Activated B cell treated with CpG ODN at 0.5 μM for 24 hours (primary cell): ENCODE measurements around the gene SCN8A. TPM values are rescaled to one million over a fixed set of nuclear protein-coding genes. Genes with fewer than 3 reads are reported as not detected.

Experiments used
- ATAC-seq: fragments of 200-7000 bp; cut with Tn5 transposase; one replicate; pipeline ENCODE4 v1.10.0; 2021; ENCODE audit warnings: low read depth, mild to moderate bottlenecking, moderate library complexity
- CTCF ChIA-PET: fragments of 350-600 bp; sonication (Branson Sonifier 250); formaldehyde crosslinking; loops from one replicate; lab custom pipeline; 2021; ENCODE audit warnings: antibody characterized with exemption; lab: Charles Lee
- POLR2A ChIA-PET: fragments of 350-600 bp; sonication (Branson Sonifier 250); formaldehyde crosslinking; loops from one replicate; lab custom pipeline; 2021; ENCODE audit warnings: antibody characterized with exemption; lab: Charles Lee
- DNase-seq: peaks from one replicate; pipeline ENCODE4 v3.0.0; 2022
- H3K27ac Mint-ChIP-seq: one replicate; pipeline ENCODE4 v1.8.0; 2020; ENCODE audit warnings: mixed read lengths
- H3K27me3 Mint-ChIP-seq: one replicate; pipeline ENCODE4 v1.8.0; 2021; ENCODE audit warnings: mixed read lengths
- H3K36me3 Mint-ChIP-seq: one replicate; pipeline ENCODE4 v1.8.0; 2021; ENCODE audit warnings: low read depth, mixed read lengths
- H3K4me1 Mint-ChIP-seq: one replicate; pipeline ENCODE4 v1.8.0; 2021; ENCODE audit warnings: mixed read lengths
- H3K4me3 Mint-ChIP-seq: one replicate; pipeline ENCODE4 v1.8.0; 2020; ENCODE audit warnings: mild to moderate bottlenecking, mixed read lengths
- H3K9me3 Mint-ChIP-seq: one replicate; pipeline ENCODE4 v1.8.0; 2020; ENCODE audit warnings: mixed read lengths
- CTCF ChIP-seq: fragments of 200-600 bp; IDR thresholded peaks from one replicate; pipeline ENCODE4 v1.8.0; 2022; ENCODE audit warnings: antibody characterized with exemption, mild to moderate bottlenecking
- intact Hi-C: fragments of 100-400 bp; cut with micrococcal nuclease; formaldehyde crosslinking; loops from one replicate; pipeline ENCODE4 v1.15.1; 2024
- total RNA-seq: library from RNA; stranded (reverse); gene quantifications from 2 replicates; pipeline ENCODE4 v1.2.3, GENCODE V29; 2022

The SCN8A gene
- total RNA-seq, 1 donor from 2014 or later: 0.86 TPM

GRCh38 chr12:51744957-51745356 is 153.9 kb downstream of the SCN8A start:
- no peak overlapping the region for H3K4me3 Mint-ChIP-seq
- ChIA-PET CTCF (no interaction called here), POLR2A (no interaction called here)
- intact Hi-C loops: no loop called here
- H3K36me3 Mint-ChIP-seq: peaks cover 2% of the 10 kb centered on the region
- H3K4me1 Mint-ChIP-seq: no peaks in the 10 kb centered on the region
- no peak overlapping the region for H3K27ac Mint-ChIP-seq
- ATAC-seq: no peak
- H3K27me3 Mint-ChIP-seq: peaks cover 18% of the 10 kb centered on the region
- no peak for DNase-seq
- H3K9me3 Mint-ChIP-seq: peaks cover 25% of the 10 kb centered on the region
- TF ChIP-seq CTCF: no peak

- POLR2A ChIA-PET: no interaction called here
- Mint-ChIP-seq H3K4me3 (no peak overlapping the region), H3K27ac (no peak overlapping the region), H3K36me3 (no peaks in the 10 kb centered on the region), H3K27me3 (peaks cover 15% of the 10 kb centered on the region), H3K4me1 (no peaks in the 10 kb centered on the region), H3K9me3 (peaks cover 13% of the 10 kb centered on the region)
- no peak for DNase-seq
- intact Hi-C loops: no loop called here
- TF ChIP-seq CTCF: no peak
- CTCF ChIA-PET: no interaction called here
- no peak for ATAC-seq
Observed at GRCh38 chr12:51746416-51746815, 155.4 kb downstream of the SCN8A start.

- no peak for TF ChIP-seq CTCF
- Mint-ChIP-seq H3K4me3 (no peak overlapping the region), H3K27ac (no peak overlapping the region), H3K9me3 (peaks cover under 1% of the 10 kb centered on the region), H3K36me3 (no peaks in the 10 kb centered on the region), H3K4me1 (no peaks in the 10 kb centered on the region), H3K27me3 (peaks cover 9% of the 10 kb centered on the region)
- ATAC-seq: no peak
- CTCF ChIA-PET: no interaction called here
- no peak for DNase-seq
- POLR2A ChIA-PET: no interaction called here
- intact Hi-C loops: no loop called here
Observed at GRCh38 chr12:51748235-51748634, 157.2 kb downstream of the SCN8A start.

- DNase-seq: no peak
- Mint-ChIP-seq H3K27ac (no peak overlapping the region), H3K27me3 (peaks cover 9% of the 10 kb centered on the region), H3K9me3 (no peaks in the 10 kb centered on the region), H3K36me3 (no peaks in the 10 kb centered on the region), H3K4me1 (no peaks in the 10 kb centered on the region), H3K4me3 (no peak overlapping the region)
- ATAC-seq: no peak
- POLR2A ChIA-PET: no interaction called here
- intact Hi-C loops: no loop called here
- CTCF ChIA-PET: no interaction called here
- TF ChIP-seq CTCF: no peak
Observed at GRCh38 chr12:51749206-51749985, 158.4 kb downstream of the SCN8A start.

- H3K36me3 Mint-ChIP-seq: no peaks in the 10 kb centered on the region
- ChIA-PET CTCF (no interaction called here), POLR2A (no interaction called here)
- H3K4me1 Mint-ChIP-seq: no peaks in the 10 kb centered on the region
- H3K9me3 Mint-ChIP-seq: no peaks in the 10 kb centered on the region
- no peak overlapping the region for H3K27ac Mint-ChIP-seq
- intact Hi-C loops: no loop called here
- peaks cover 5% of the 10 kb centered on the region for H3K27me3 Mint-ChIP-seq
- TF ChIP-seq CTCF: no peak
- DNase-seq (no peak), ATAC-seq (no peak)
- no peak overlapping the region for H3K4me3 Mint-ChIP-seq
Observed at GRCh38 chr12:51749986-51750317, 158.9 kb downstream of the SCN8A start.
